Non-pigmented ciliary epithelial cell (primary cell): Measurements from ENCODE around the gene ZKSCAN7.
"Not testable (repeated sequence)": the region's sequence is repeated elsewhere in the genome, so short reads cannot be mapped to it uniquely, and the experiment has no call there.

Source experiments
- DNase-seq: peaks from one replicate; pipeline ENCODE4 v3.0.0-alpha.2; 2010; ENCODE audit warnings: low read depth

Gene ZKSCAN7

GRCh38 chr3:44577354-44577952 is 22.5 kb downstream of the ZKSCAN7 start:
- DNase-seq = not testable (repeated sequence)

- not testable (repeated sequence) for DNase-seq
Measured at GRCh38 chr3:44578316-44578715, 23.3 kb downstream of the ZKSCAN7 start.

GRCh38 chr3:44578924-44579515 is 24.0 kb downstream of the ZKSCAN7 start:
- DNase-seq = not testable (repeated sequence)

GRCh38 chr3:44579749-44580148 is 24.8 kb downstream of the ZKSCAN7 start:
- not testable (repeated sequence) for DNase-seq

GRCh38 chr3:44580971-44581370 is 26.0 kb downstream of the ZKSCAN7 start:
- DNase-seq = not testable (repeated sequence)

GRCh38 chr3:44584646-44585501 is 29.9 kb downstream of the ZKSCAN7 start, which contains the start of gene ZNF660:
Gene ZNF660 (plus strand): TSS chr3:44584964. CDS start chr3:44594194, 9,230 bp downstream.
- DNase-seq = no peak

- DNase-seq = no peak
Measured at GRCh38 chr3:44596621-44597020, 41.6 kb downstream of the ZKSCAN7 start.

GRCh38 chr3:44601749-44602148 is 46.8 kb downstream of the ZKSCAN7 start:
- DNase-seq = no peak

- DNase-seq = no peak
Measured at GRCh38 chr3:44612678-44613077, 57.7 kb downstream of the ZKSCAN7 start.
